ENCODE data around the gene STEAP2.

Gene STEAP2

GRCh38 chr7:90192876-90193750 is 18.4 kb upstream of the STEAP2 start:
- peaks cover 27% of the 10 kb centered on the region for H3K9me3 ChIP-seq (ENCODE audit: insufficient read depth, low read length, severe bottlenecking)
- no peaks in the 10 kb centered on the region for H3K36me3 ChIP-seq (ENCODE audit: insufficient read depth, low read length)
- H3K4me1 ChIP-seq (ENCODE audit: insufficient read depth, low read length) = no peaks in the 10 kb centered on the region
- TF ChIP-seq CTCF (IDR thresholded peaks at IDR 0.05; ENCODE audit: borderline replicate concordance, extremely low read depth, low read length, poor library complexity, severe bottlenecking) (no peak), EZH2 (IDR thresholded peaks at IDR 0.05; ENCODE audit: borderline replicate concordance, low read depth, low read length, severe bottlenecking) (no peak)
- DNase-seq (no peak), ATAC-seq (ENCODE audit: insufficient read depth, low read depth) (no peak)
- no peak overlapping the region for H3K4me2 ChIP-seq (ENCODE audit: insufficient read depth, low read length)
- H4K20me1 ChIP-seq (ENCODE audit: insufficient read depth, low read length) = no peaks in the 10 kb centered on the region
- no peak overlapping the region for H3K27ac ChIP-seq (ENCODE audit: low read length)
- no peak overlapping the region for H3K4me3 ChIP-seq (ENCODE audit: low read depth in 1 of 2, low read length in 2 of 2)
- no peaks in the 10 kb centered on the region for H3K27me3 ChIP-seq (ENCODE audit: insufficient read depth, low read length, poor library complexity)
- no peak overlapping the region for H3K9ac ChIP-seq (ENCODE audit: low read depth, low read length)
- H2AFZ ChIP-seq (ENCODE audit: low read depth, low read length) = no peak overlapping the region
- no peaks in the 10 kb centered on the region for H3K79me2 ChIP-seq (ENCODE audit: insufficient read depth, low read length)

DNA sequence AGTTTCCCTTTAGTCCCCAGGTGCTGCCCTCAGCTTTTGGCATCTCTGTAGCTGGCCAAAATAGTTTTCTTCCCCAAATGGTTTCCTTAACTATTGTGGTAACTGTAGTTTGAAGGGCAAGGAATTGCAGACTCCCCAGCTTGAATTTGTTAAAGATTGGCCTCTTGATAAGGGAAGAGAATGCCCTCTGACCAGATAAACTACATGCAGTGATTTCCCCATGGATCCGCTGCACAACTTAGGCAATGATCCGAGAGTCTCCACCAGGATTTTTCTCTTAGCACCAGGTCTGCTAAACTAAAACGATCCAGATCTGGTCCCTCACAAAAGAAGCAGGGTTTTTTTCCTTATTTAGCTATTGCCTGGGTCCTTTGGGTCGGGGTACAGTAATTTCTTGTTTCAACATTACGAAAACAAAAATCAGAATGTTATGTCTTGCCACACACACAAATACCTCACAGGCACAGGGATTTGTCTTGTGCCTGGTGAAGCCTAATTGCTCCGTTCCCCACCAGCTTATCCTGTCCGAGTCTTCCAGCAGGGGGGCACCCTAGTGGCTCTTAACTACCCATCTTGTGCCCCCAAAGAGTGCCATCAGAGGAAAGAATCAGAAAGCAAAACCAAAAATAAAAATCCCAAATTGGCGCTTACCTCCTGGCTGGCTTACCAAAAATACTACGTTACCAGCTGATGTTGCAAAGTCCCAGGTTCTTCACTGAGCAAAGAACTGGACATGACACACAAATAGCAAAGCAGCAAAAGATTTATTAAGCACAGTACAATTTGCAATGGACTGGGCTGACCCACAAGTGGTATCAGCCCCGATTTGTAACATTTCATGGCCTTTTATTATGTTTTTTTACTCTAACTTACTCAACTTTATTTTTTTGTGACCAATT is 16.4 kb upstream of the STEAP2 start:
- H4K20me1 ChIP-seq (ENCODE audit: insufficient read depth, low read length) = no peaks in the 10 kb centered on the region
- H3K4me2 ChIP-seq (ENCODE audit: insufficient read depth, low read length) = no peak overlapping the region
- peaks cover 27% of the 10 kb centered on the region for H3K9me3 ChIP-seq (ENCODE audit: insufficient read depth, low read length, severe bottlenecking)
- H3K27ac ChIP-seq (ENCODE audit: low read length) = no peak overlapping the region
- H3K27me3 ChIP-seq (ENCODE audit: insufficient read depth, low read length, poor library complexity) = no peaks in the 10 kb centered on the region
- no peak overlapping the region for H2AFZ ChIP-seq (ENCODE audit: low read depth, low read length)
- DNase-seq = no peak
- no peak overlapping the region for H3K9ac ChIP-seq (ENCODE audit: low read depth, low read length)
- no peak for TF ChIP-seq EZH2 (IDR thresholded peaks at IDR 0.05; ENCODE audit: borderline replicate concordance, low read depth, low read length, severe bottlenecking)
- no peak for TF ChIP-seq CTCF (IDR thresholded peaks at IDR 0.05; ENCODE audit: borderline replicate concordance, extremely low read depth, low read length, poor library complexity, severe bottlenecking)
- ATAC-seq (ENCODE audit: insufficient read depth, low read depth) = no peak
- H3K4me1 ChIP-seq (ENCODE audit: insufficient read depth, low read length) = no peaks in the 10 kb centered on the region
- H3K79me2 ChIP-seq (ENCODE audit: insufficient read depth, low read length) = no peaks in the 10 kb centered on the region
- H3K36me3 ChIP-seq (ENCODE audit: insufficient read depth, low read length) = no peaks in the 10 kb centered on the region
- H3K4me3 ChIP-seq (ENCODE audit: low read depth in 1 of 2, low read length in 2 of 2) = no peak overlapping the region

DNA sequence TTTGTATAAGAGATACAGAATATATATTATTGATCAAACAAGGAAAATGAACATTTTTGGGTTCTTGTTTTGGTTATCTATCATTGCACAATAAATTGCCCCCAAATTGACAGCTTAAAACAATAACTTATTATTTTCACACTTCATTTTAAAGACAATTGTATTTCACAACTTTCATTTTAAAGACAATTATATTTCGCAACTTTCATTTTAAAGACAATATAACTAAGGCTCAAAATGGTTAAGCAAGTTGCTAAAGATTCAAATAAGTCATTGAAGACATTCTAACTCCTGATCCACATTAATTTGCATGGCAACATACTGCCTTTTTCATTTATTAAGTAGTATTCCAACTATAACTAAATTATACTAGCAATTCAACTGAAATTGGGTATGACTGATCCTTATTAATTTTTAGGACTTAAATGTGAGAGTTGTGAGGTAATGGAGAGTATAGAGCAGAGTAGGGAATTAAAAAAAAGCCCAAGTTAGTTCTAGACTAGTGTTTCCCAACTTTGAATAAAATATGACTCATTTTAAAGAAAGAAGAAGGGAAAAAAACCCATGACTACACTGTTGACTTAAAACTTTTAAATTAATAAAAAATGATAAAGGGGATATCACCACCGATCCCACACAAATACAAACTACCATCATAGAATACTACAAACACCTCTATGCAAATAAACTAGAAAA is 9.9 kb upstream of the STEAP2 start:
- Histone ChIP-seq H3K36me3 (ENCODE audit: insufficient read depth, low read length) (no peaks in the 10 kb centered on the region), H3K27ac (ENCODE audit: low read length) (no peak overlapping the region), H3K4me1 (ENCODE audit: insufficient read depth, low read length) (no peaks in the 10 kb centered on the region)

More for the DNA sequence above, 9.9 kb upstream of the STEAP2 start:
- no peaks in the 10 kb centered on the region for H3K9me3 ChIP-seq (ENCODE audit: insufficient read depth, low read length, severe bottlenecking)
- H3K4me3 ChIP-seq (ENCODE audit: low read depth in 1 of 2, low read length in 2 of 2) = no peak overlapping the region
- H3K9ac ChIP-seq (ENCODE audit: low read depth, low read length) = no peak overlapping the region
- no peaks in the 10 kb centered on the region for H4K20me1 ChIP-seq (ENCODE audit: insufficient read depth, low read length)
- TF ChIP-seq CTCF (IDR thresholded peaks at IDR 0.05; ENCODE audit: borderline replicate concordance, extremely low read depth, low read length, poor library complexity, severe bottlenecking) (no peak), EZH2 (IDR thresholded peaks at IDR 0.05; ENCODE audit: borderline replicate concordance, low read depth, low read length, severe bottlenecking) (no peak)
- H3K27me3 ChIP-seq (ENCODE audit: insufficient read depth, low read length, poor library complexity) = no peaks in the 10 kb centered on the region
- no peak for ATAC-seq (ENCODE audit: insufficient read depth, low read depth)
- no peak overlapping the region for H3K4me2 ChIP-seq (ENCODE audit: insufficient read depth, low read length)
- DNase-seq = no peak
- no peak overlapping the region for H2AFZ ChIP-seq (ENCODE audit: low read depth, low read length)
- H3K79me2 ChIP-seq (ENCODE audit: insufficient read depth, low read length) = no peaks in the 10 kb centered on the region

All from DND-41 (cell line).